Measurements from ENCODE around the gene CFAP20DC. TPM values are rescaled to one million over a fixed set of nuclear protein-coding genes. Genes with fewer than 3 reads are reported as not detected.

Gene CFAP20DC
- total and polyA plus RNA-seq, 4 donors, result 0.98 to 2.1 (median 1.5) TPM

- Histone ChIP-seq H3K9me3 (ENCODE audit: control insufficient read depth in 4 of 4, low read length in 3 of 4) (no peaks in the 10 kb centered on the region), H3K4me3 (ENCODE audit: low read depth in 1 of 3, low read length in 3 of 3) (no peak overlapping the region), H3K4me1 (ENCODE audit: control insufficient read depth in 4 of 4, insufficient read depth in 4 of 4, low read length in 3 of 4) (no peaks in the 10 kb centered on the region), H3K36me3 (ENCODE audit: control insufficient read depth in 4 of 4, insufficient read depth in 3 of 4, low read depth in 1 of 4, low read length in 3 of 4) (no peaks in the 10 kb centered on the region), H3K27me3 (ENCODE audit: control insufficient read depth in 4 of 4, insufficient read depth in 4 of 4, low read length in 3 of 4) (no peaks in the 10 kb centered on the region), H3K27ac (ENCODE audit: low read depth in 1 of 2, low read length in 2 of 2) (no peak overlapping the region), H3K9ac (ENCODE audit: low read depth in 1 of 2, low read length in 2 of 2) (no peak overlapping the region)
- TF ChIP-seq RAD21 (IDR thresholded peaks at IDR 0.05) (no peak), YY1 (IDR thresholded peaks at IDR 0.05) (no peak), FOXA2 (IDR thresholded peaks at IDR 0.05) (no peak), RXRA (IDR thresholded peaks at IDR 0.05) (no peak), TAF1 (conservative IDR thresholded peaks at IDR 0.05) (no peak), JUND (IDR thresholded peaks at IDR 0.05) (no peak), ZBTB33 (IDR thresholded peaks at IDR 0.05) (no peak), HNF4G (IDR thresholded peaks at IDR 0.05) (no peak), EGR1 (IDR thresholded peaks at IDR 0.05; ENCODE audit: low read depth in 2 of 2) (no peak), REST (IDR thresholded peaks at IDR 0.05) (no peak), FOXA1 (IDR thresholded peaks at IDR 0.05) (no peak), CTCF (IDR thresholded peaks at IDR 0.05; ENCODE audit: low read depth, low read length, missing input control) (no peak), GABPA (IDR thresholded peaks at IDR 0.05 in 1 of 2, conservative IDR thresholded peaks at IDR 0.05 in 1 of 2) (no peak), HNF4A (conservative IDR thresholded peaks at IDR 0.05) (no peak), ATF3 (IDR thresholded peaks at IDR 0.05) (no peak), NR2F2 (IDR thresholded peaks at IDR 0.05) (no peak), SP1 (IDR thresholded peaks at IDR 0.05) (no peak), MAX (IDR thresholded peaks at IDR 0.05) (no peak)
- DNase-seq (ENCODE audit: low spot score), result no peak
- WGBS, result 78% methylated on average over 2 of the region's 2 CpGs
Observed at GRCh38 chr3:58963928-58964503, 85.8 kb downstream of the CFAP20DC start.
